ENCODE measurements around the gene DOCK9. TPM values are rescaled to one million over a fixed set of nuclear protein-coding genes. Genes with fewer than 3 reads are reported as not detected.

The DOCK9 gene
- polyA plus RNA-seq, 1 donor (not counting 4 experiments of a cell fraction or from before 2014, with no cell fraction given) = 110 TPM

DNA sequence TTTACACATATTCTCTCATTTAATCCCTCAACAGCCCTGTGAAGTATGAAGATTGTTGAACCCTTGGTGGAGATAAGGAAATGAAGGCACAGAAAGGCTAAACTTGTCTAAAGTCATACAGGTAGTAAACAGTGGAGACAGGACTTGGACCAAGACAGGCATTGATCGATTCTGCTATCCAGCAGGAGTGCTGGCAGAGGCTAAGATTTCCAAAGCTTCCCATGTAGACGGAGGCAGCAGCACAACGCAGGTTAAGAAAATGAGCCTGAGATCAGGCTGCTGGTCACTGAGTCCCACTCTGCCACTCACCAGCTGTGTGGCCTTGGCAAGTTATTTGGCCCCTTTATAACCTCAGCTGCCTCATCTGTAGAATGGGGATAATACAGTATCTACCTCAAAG, 140.0 kb downstream of the DOCK9 start:
- FAIRE-seq = no peak

GRCh38 chr13:98835156-98835555, 142.7 kb downstream of the DOCK9 start:
- DNase-seq (ENCODE audit: low read depth, low spot score) = no peak
- H2AFZ ChIP-seq (ENCODE audit: control insufficient read depth, low read length) = no peak overlapping the region

More for the DNA sequence above, 140.0 kb downstream of the DOCK9 start:
- Histone ChIP-seq H3K9me1 (ENCODE audit: control insufficient read depth, extremely low read depth, insufficient read depth, low read length) (no peaks in the 10 kb centered on the region), H3K4me3 (ENCODE audit: control insufficient read depth in 2 of 3, extremely low read depth in 1 of 3, insufficient read depth in 2 of 3, low read depth in 1 of 3, low read length in 3 of 3) (no peak overlapping the region), H3K9ac (ENCODE audit: control insufficient read depth, extremely low read depth, insufficient read depth, low read length) (no peak overlapping the region), H3K27ac (ENCODE audit: control insufficient read depth, insufficient read depth, low read length) (no peak overlapping the region), H3K36me3 (ENCODE audit: control insufficient read depth in 2 of 2, extremely low read depth in 1 of 2, insufficient read depth in 2 of 2, low read length in 2 of 2) (peaks cover 12 to 17% of the 10 kb centered on the region in 2 experiments), H4K20me1 (ENCODE audit: control insufficient read depth, extremely low read depth, insufficient read depth, low read length) (no peaks in the 10 kb centered on the region), H3K9me3 (ENCODE audit: control insufficient read depth, low read depth, low read length) (no peaks in the 10 kb centered on the region), H3K4me2 (ENCODE audit: control insufficient read depth, extremely low read depth, insufficient read depth, low read depth, low read length) (no peak overlapping the region), H3K79me2 (ENCODE audit: control insufficient read depth, insufficient read depth, low read length) (no peaks in the 10 kb centered on the region), H3K4me1 (ENCODE audit: control insufficient read depth, extremely low read depth, insufficient read depth, low read length) (peaks cover 13% of the 10 kb centered on the region), H3K27me3 (ENCODE audit: control insufficient read depth, extremely low read depth, insufficient read depth, low read length) (no peaks in the 10 kb centered on the region), H2AFZ (ENCODE audit: control insufficient read depth, low read length) (no peak overlapping the region)
- TF ChIP-seq CTCF (optimal IDR thresholded peaks at IDR 0.05 in 1 of 3, IDR thresholded peaks at IDR 0.05 in 1 of 3, conservative IDR thresholded peaks at IDR 0.05 in 1 of 3; ENCODE audit: extremely low read depth in 1 of 3, insufficient read depth in 2 of 3, low read length in 3 of 3) (no peak), EZH2 (IDR thresholded peaks at IDR 0.05; ENCODE audit: low read length) (no peak)
- no peak for DNase-seq (ENCODE audit: low read depth, low spot score)
- dilution Hi-C loops (cut with MboI; ENCODE audit: extremely low pct_ligation_motif_present, low sequenced_read_pairs) = no loop called here

More at GRCh38 chr13:98835156-98835555, 142.7 kb downstream of the DOCK9 start:
- dilution Hi-C loops (cut with MboI; ENCODE audit: extremely low pct_ligation_motif_present, low sequenced_read_pairs) = no loop called here
- no peak overlapping the region for H3K4me3 ChIP-seq (ENCODE audit: control insufficient read depth in 2 of 3, extremely low read depth in 1 of 3, insufficient read depth in 2 of 3, low read depth in 1 of 3, low read length in 3 of 3)
- no peak for FAIRE-seq
- no peak overlapping the region for H3K9ac ChIP-seq (ENCODE audit: control insufficient read depth, extremely low read depth, insufficient read depth, low read length)
- TF ChIP-seq EZH2 (IDR thresholded peaks at IDR 0.05; ENCODE audit: low read length) (no peak), CTCF (optimal IDR thresholded peaks at IDR 0.05 in 1 of 3, IDR thresholded peaks at IDR 0.05 in 1 of 3, conservative IDR thresholded peaks at IDR 0.05 in 1 of 3; ENCODE audit: extremely low read depth in 1 of 3, insufficient read depth in 2 of 3, low read length in 3 of 3) (no peak)
- H3K36me3 ChIP-seq (ENCODE audit: control insufficient read depth in 2 of 2, extremely low read depth in 1 of 2, insufficient read depth in 2 of 2, low read length in 2 of 2) = peaks cover 17 to 24% of the 10 kb centered on the region in 2 experiments
- no peaks in the 10 kb centered on the region for H3K9me1 ChIP-seq (ENCODE audit: control insufficient read depth, extremely low read depth, insufficient read depth, low read length)
- H3K27me3 ChIP-seq (ENCODE audit: control insufficient read depth, extremely low read depth, insufficient read depth, low read length) = no peaks in the 10 kb centered on the region
- H3K4me1 ChIP-seq (ENCODE audit: control insufficient read depth, extremely low read depth, insufficient read depth, low read length) = peaks cover 13% of the 10 kb centered on the region
- H3K27ac ChIP-seq (ENCODE audit: control insufficient read depth, insufficient read depth, low read length) = no peak overlapping the region
- H4K20me1 ChIP-seq (ENCODE audit: control insufficient read depth, extremely low read depth, insufficient read depth, low read length) = no peaks in the 10 kb centered on the region
- no peaks in the 10 kb centered on the region for H3K79me2 ChIP-seq (ENCODE audit: control insufficient read depth, insufficient read depth, low read length)
- no peak overlapping the region for H3K4me2 ChIP-seq (ENCODE audit: control insufficient read depth, extremely low read depth, insufficient read depth, low read depth, low read length)
- H3K9me3 ChIP-seq (ENCODE audit: control insufficient read depth, low read depth, low read length) = no peaks in the 10 kb centered on the region

Data from keratinocyte (primary cell).